GM12878 (cell line): ENCODE measurements around the gene DDX23. TPM values are rescaled to one million over a fixed set of nuclear protein-coding genes. Genes with fewer than 3 reads are reported as not detected.

Source experiments
- ATAC-seq: fragments of 200-7000 bp; cut with Tn5 transposase; 3 replicates; pipeline ENCODE4 v1.9.1; 2020; ENCODE audit warnings: mild to moderate bottlenecking, moderate library complexity
- Bru-seq: library from RNA; stranded (reverse); fragments of 400-500 nt; gene quantifications from one replicate; lab custom pipeline; 2021; lab: Mats Ljungman, UMichigan
- BruChase-seq, 2 experiments: library from RNA; stranded (reverse); fragments of 400-500 nt; gene quantifications; one replicate each; lab custom pipeline; 2021; lab: Mats Ljungman, UMichigan
- BruUV-seq: library from RNA; stranded (reverse); fragments of 400-500 nt; replicated peaks from 2 replicates; lab custom pipeline; 2021; lab: Mats Ljungman, UMichigan
- CTCF ChIA-PET: fragments of 300-600 bp; sonication (Branson Sonifier 250); formaldehyde crosslinking; extraction: SDS; loops from one replicate; lab custom pipeline; 2021; ENCODE audit warnings: inconsistent platforms; lab: Yijun Ruan, JAX
- POLR2A ChIA-PET: fragments of 350-600 bp; formaldehyde crosslinking; extraction: SDS; loops from one replicate; lab custom pipeline; 2021; ENCODE audit warnings: inconsistent platforms; lab: Charles Lee
- RAD21 ChIA-PET: fragments of 300-600 bp; sonication (Branson Sonifier 250); formaldehyde crosslinking; loops from one replicate; lab custom pipeline; 2023; ENCODE audit warnings: antibody characterized with exemption; ENCODE audit not compliant: unreplicated experiment; lab: Charles Lee
- SMC1A ChIA-PET: fragments of 300-600 bp; sonication (Branson Sonifier 250); formaldehyde crosslinking; loops from one replicate; lab custom pipeline; 2023; ENCODE audit not compliant: unreplicated experiment, uncharacterized antibody; lab: Charles Lee
- DNase-seq: peaks from one replicate; pipeline ENCODE4 v3.0.0-alpha.2; 2011; ENCODE audit warnings: low read depth, low spot score
- FAIRE-seq: peaks from 3 replicates; lab custom pipeline; 2011; peaks lifted over from hg19 to GRCh38; lab: Jason Lieb, UNC
- H2AFZ ChIP-seq: 2 replicates; pipeline ENCODE4 v1.6.0; 2011; ENCODE audit warnings: low read depth, low read length, control low read depth; ENCODE audit not compliant: control insufficient read depth
- H3K27ac ChIP-seq: 2 replicates; pipeline ENCODE4 v1.5.1; 2011; ENCODE audit warnings: control low read depth; ENCODE audit not compliant: control insufficient read depth, insufficient read depth
- H3K27me3 ChIP-seq, 2 experiments: replicated peaks in 1 of 2; 2 replicates each; pipeline versions ENCODE4 v1.6.0 to v1.6.1; 2011; ENCODE audit warnings: low read length in 1 of 2; ENCODE audit not compliant: control insufficient read depth in 2 of 2, insufficient read depth in 2 of 2
- H3K36me3 ChIP-seq, 2 experiments: 2 replicates each; pipeline ENCODE4 v1.5.1; 2011; ENCODE audit warnings: low read length in 1 of 2; ENCODE audit not compliant: control insufficient read depth in 2 of 2, insufficient read depth in 2 of 2
- H3K4me1 ChIP-seq: 2 replicates; pipeline ENCODE4 v1.6.1; 2011; ENCODE audit warnings: mild to moderate bottlenecking, low read length, moderate library complexity, mixed read lengths; ENCODE audit not compliant: control insufficient read depth, insufficient read depth
- H3K4me2 ChIP-seq: 2 replicates; pipeline ENCODE4 v1.6.0; 2011; ENCODE audit warnings: control low read depth; ENCODE audit not compliant: control insufficient read depth, insufficient read depth
- H3K4me3 ChIP-seq: fragments of 200-600 bp; sonication (generic); 2 replicates; pipeline ENCODE4 v1.5.1; 2016
- H3K79me2 ChIP-seq: 2 replicates; pipeline ENCODE4 v1.6.0; 2011; ENCODE audit warnings: low read length; ENCODE audit not compliant: control insufficient read depth, insufficient read depth
- H3K9ac ChIP-seq: 2 replicates; pipeline ENCODE4 v1.8.0; 2011; ENCODE audit warnings: low read length, control low read depth, mixed read lengths; ENCODE audit not compliant: control insufficient read depth, insufficient read depth
- H3K9me3 ChIP-seq: replicated peaks from 3 replicates; pipeline ENCODE4 v1.5.1; 2011; ENCODE audit warnings: mild to moderate bottlenecking, low read length; ENCODE audit not compliant: control insufficient read depth, insufficient read depth
- H4K20me1 ChIP-seq: 2 replicates; pipeline ENCODE4 v1.6.0; 2011; ENCODE audit not compliant: control insufficient read depth, insufficient read depth
- ATF7 ChIP-seq: fragments of 450-650 bp; IDR thresholded peaks from 2 replicates; pipeline ENCODE4 v1.6.1; 2016; ENCODE audit warnings: low read depth, mild to moderate bottlenecking
- BCLAF1 ChIP-seq: fragments of 450-650 bp; IDR thresholded peaks from 2 replicates; pipeline ENCODE4 v1.6.1; 2017; ENCODE audit warnings: antibody characterized with exemption, mild to moderate bottlenecking, moderate library complexity
- E4F1 ChIP-seq: fragments of 450-650 bp; IDR thresholded peaks from 2 replicates; pipeline ENCODE4 v1.6.1; 2018; ENCODE audit warnings: borderline replicate concordance, mild to moderate bottlenecking; ENCODE audit not compliant: partially characterized antibody
- EP300 ChIP-seq, 2 experiments: fragments of 150-350 bp in 1 of 2; IDR thresholded peaks; 2 replicates each; pipeline ENCODE4 v1.6.1; 2011 to 2012; ENCODE audit warnings: low read depth in 2 of 2, low read length in 2 of 2, borderline replicate concordance in 1 of 2, improper control_type of control experiment in 1 of 2, inconsistent platforms in 1 of 2; ENCODE audit not compliant: control insufficient read depth in 1 of 2
- MYC ChIP-seq: IDR thresholded peaks from 2 replicates; pipeline ENCODE4 v1.6.1; 2011; ENCODE audit warnings: mild to moderate bottlenecking, low read length, moderate library complexity, inconsistent platforms; ENCODE audit not compliant: insufficient read depth, insufficient replicate concordance, insufficient read length, severe bottlenecking
- RB1 ChIP-seq: fragments of 450-650 bp; formaldehyde crosslinking; IDR thresholded peaks from 2 replicates; pipeline ENCODE4 v1.6.1; 2017; ENCODE audit warnings: mild to moderate bottlenecking, borderline replicate concordance
- SMARCA5 ChIP-seq: fragments of 450-650 bp; IDR thresholded peaks from 2 replicates; pipeline ENCODE4 v1.6.1; 2017; ENCODE audit warnings: mild to moderate bottlenecking
- STAT3 ChIP-seq: IDR thresholded peaks from 2 replicates; pipeline ENCODE4 v1.6.1; 2011; ENCODE audit warnings: low read depth, low read length, improper control_type of control experiment
- ZSCAN29 ChIP-seq: fragments of 450-650 bp; IDR thresholded peaks from 2 replicates; pipeline ENCODE4 v1.6.1; 2017; ENCODE audit warnings: mild to moderate bottlenecking, moderate library complexity
- WGBS: methylation state at CpG from one replicate; pipeline ENCODE4 v1.1.6; 2016; ENCODE audit warnings: low lambda C conversion rate; ENCODE audit not compliant: insufficient replicate concordance, insufficient coverage; ENCODE audit errors: missing lambda C conversion rate; 5-methylcytosine and 5-hydroxymethylcytosine counted together
- in situ Hi-C: fragments of 300-500 bp; cut with MboI; formaldehyde crosslinking; loops from 9 replicates; pipeline ENCODE4 v1.14.3; 2018; ENCODE audit warnings: mixed read lengths
- intact Hi-C: fragments of 100-400 bp; cut with micrococcal nuclease; formaldehyde crosslinking; loops from one replicate; pipeline ENCODE4 v1.14.2; 2022; ENCODE audit not compliant: unreplicated experiment
- long read RNA-seq, 2 experiments: library from polyadenylated mRNA; unstranded; transcript quantifications; one replicate each; pipeline ENCODE4 v2.0.0, GENCODE V29; 2019 to 2020
- polyA minus RNA-seq, 3 experiments: library from RNA; depleted of rRNA, polyadenylated mRNA; stranded (reverse); fragments of >200 nt; gene quantifications; 2 replicates each; pipeline ENCODE4 v1.2.3, GENCODE V29; 2011
- polyA plus RNA-seq, 11 experiments: library from polyadenylated mRNA; depleted of rRNA in 4 of 11; unstranded in 6 of 11; stranded (reverse) in 5 of 11; fragments of >200 nt; fragmentation: Nextera tagmentation in 4 of 11; fragmentation: Illumina TruSeq in 1 of 11; extraction: Ambion mirVana in 4 of 11; extraction: Trizol in 1 of 11; gene quantifications; 1 replicate in 1 of 11; 2 replicates in 10 of 11; pipeline versions ENCODE4 v1.2.1 to v1.2.3, GENCODE V29; 2011 to 2016; ENCODE audit warnings: inconsistent platforms in 2 of 11, missing spikeins in 2 of 11, low read depth in 1 of 11
- total RNA-seq, 4 experiments: library from RNA; depleted of rRNA in 3 of 4; stranded (reverse); fragments of >200 nt in 3 of 4; fragmentation: Illumina TruSeq in 1 of 4; extraction: Trizol in 1 of 4; gene quantifications; 2 replicates each; pipeline versions ENCODE4 v1.2.1 to v1.2.3, GENCODE V29; 2013 to 2021

Gene DDX23
- total RNA-seq (2013; cell fraction: nucleolus; rRNA removed): 138 and 143 TPM in 2 replicates
- total RNA-seq (2014; rRNA removed): 80.3 and 81.4 TPM in 2 replicates
- 86.2 and 91.8 TPM in 2 replicates for total RNA-seq (2014; rRNA removed; fragmentation: Illumina TruSeq; extraction: Trizol)
- total RNA-seq (2021): 82.7 and 95.2 TPM in 2 replicates
- polyA plus RNA-seq (2011; ENCODE audit: low read depth): 43.2 TPM
- 68.4 and 73.1 TPM in 2 replicates for polyA plus RNA-seq (2011; rRNA removed)
- 73.8 and 82.6 TPM in 2 replicates for polyA plus RNA-seq (2011; cell fraction: cytosol; rRNA removed)
- 198 and 212 TPM in 2 replicates for polyA plus RNA-seq (2011; cell fraction: nucleus; rRNA removed)
- polyA plus RNA-seq (2012): 70.7 and 86.6 TPM in 2 replicates
- polyA plus RNA-seq (2014; fragmentation: Illumina TruSeq; extraction: Trizol): 107 and 112 TPM in 2 replicates
- 10 to 100 TPM; 25.8 to 36.3 TPM for polyA plus RNA-seq (2014; fragmentation: Nextera tagmentation; extraction: Ambion mirVana)
- 79.2 and 83.3 TPM in 2 replicates for polyA plus RNA-seq (2014; rRNA removed)
- 10 to 100 TPM; 71.1 to 73.4 TPM for polyA plus RNA-seq (2016; fragmentation: Nextera tagmentation; extraction: Ambion mirVana)
- polyA minus RNA-seq (2011; rRNA and poly(A)+ RNA removed): 59.7 and 62.5 TPM in 2 replicates
- polyA minus RNA-seq (2011; cell fraction: cytosol; rRNA and poly(A)+ RNA removed): 22.4 and 24.2 TPM in 2 replicates
- 33.2 and 46.3 TPM in 2 replicates for polyA minus RNA-seq (2011; cell fraction: nucleus; rRNA and poly(A)+ RNA removed)
- Bru-seq, nascent RNA: percentile 76 among the genes with signal in this experiment
- percentile 90 among the genes with signal in this experiment for BruChase-seq, experiment 1, labeled RNA remaining after a 6-hour chase
- percentile 87 among the genes with signal in this experiment for BruChase-seq, experiment 2, labeled RNA remaining after a 2-hour chase
- long read RNA-seq, experiment 1, transcript DDX23-201 (17 exons, 3,248 nt): major isoform, 29 of 36 reads
- long read RNA-seq, experiment 1, partial matches to known transcripts: 4 of 36 reads
- long read RNA-seq, experiment 1, other reads (novel, unspliced or antisense): 2 of 36 reads
- long read RNA-seq, experiment 2, transcript DDX23-201 (17 exons, 3,248 nt): major isoform, 46 of 121 reads
- long read RNA-seq, experiment 2, partial matches to known transcripts: 67 of 121 reads
- long read RNA-seq, experiment 2, other reads (novel, unspliced or antisense): 7 of 121 reads

GRCh38 chr12:48851883-48852733 lies at the start of gene DDX23:
TSS of gene DDX23 (minus strand) at chr12:48852163. CDS start at chr12:48845782, 6,381 bp downstream.
- Histone ChIP-seq H3K36me3 (no peaks in the 10 kb centered on the region), H3K27me3 (no peaks in the 10 kb centered on the region), H3K9ac (peak within 1 kb of the TSS; percentile 99), H2AFZ (peak within 1 kb of the TSS; percentile 96), H3K9me3 (no peaks in the 10 kb centered on the region), H3K4me2 (peak within 1 kb of the TSS; percentile 98), H3K27ac (peak within 1 kb of the TSS; percentile 90), H3K4me3 (peak within 1 kb of the TSS; percentile 89), H3K79me2 (peaks cover 40% of the 10 kb centered on the region), H3K4me1 (peaks cover 10% of the 10 kb centered on the region; the same call in 1 of the 2 replicates), H4K20me1 (no peaks in the 10 kb centered on the region)
- ATAC-seq (peak; percentile 98), DNase-seq (peak; percentile 77), FAIRE-seq (peak; percentile 95)
- TSS peak; percentile 99 for BruUV-seq
- ChIA-PET RAD21 (interaction anchor here (0.7 to 7.2 kb wide), 28 partner anchors 13 to 218 kb away, joined by 3 to 167 read pairs (median 7); partner anchors contain the start of genes ARF3, FKBP11, RHEBL1 and RND1), POLR2A (interaction anchor here (0.6 to 3.5 kb wide), 25 partner anchors 8 to 280 kb away, joined by 3 to 52 read pairs (median 4); partner anchors contain the start of genes DDN, KANSL2, RND1 and TUBA1B), SMC1A (interaction anchor here (0.6 to 6.1 kb wide), 37 partner anchors 15 to 390 kb away, joined by 3 to 145 read pairs (median 5); partner anchors contain the start of genes ARF3, DDN, FKBP11 and LMBR1L), CTCF (interaction anchor here (0.7 to 9.2 kb wide), 51 partner anchors 13 to 412 kb away, joined by 3 to 271 read pairs (median 9); partner anchors contain the start of genes ARF3, CACNB3, DDN and FKBP11)
- intact Hi-C loops: loop anchor here (2.0 kb wide), 2 partner anchors 49 to 73 kb away; partner anchors contain the start of gene FKBP11
- in situ Hi-C loops: loop anchor here (5.0 kb wide), 1 partner anchor 35 kb away; no protein-coding TSS in a partner anchor
- under 1% methylated on average over 53 of the region's 53 CpGs for WGBS
- TF ChIP-seq ZSCAN29 (no peak), RB1 (peak; percentile 39; the same call in 1 of the 2 replicates), ATF7 (peak; percentile 71), STAT3 (no peak), SMARCA5 (0 out of 2 replicates have a peak, but pooled peaks have one; percentile 36), E4F1 (peak; percentile 91), EP300 (IDR thresholded peaks at IDR 0.05; ENCODE audit: borderline replicate concordance in 1 of 2, control insufficient read depth in 1 of 2, low read depth in 2 of 2, low read length in 2 of 2) (no peak), BCLAF1 (no peak), MYC (no peak)
